Neural progenitor cell (in vitro differentiated cells): ENCODE measurements around the gene CYLD.

ENCODE experiments used
- EZH2 ChIP-seq: fragments of 200-600 bp; sonication (generic); IDR thresholded peaks from 2 replicates; pipeline ENCODE4 v1.6.1; 2017; ENCODE audit warnings: antibody characterized with exemption, mild to moderate bottlenecking, moderate library complexity
- TF ChIP-seq, protein P1 (sequence below): fragments of 200-600 bp; sonication (generic); IDR thresholded peaks from 2 replicates; pipeline ENCODE4 v1.5.1; 2017; ENCODE audit warnings: antibody characterized with exemption, mild to moderate bottlenecking

DNA sequence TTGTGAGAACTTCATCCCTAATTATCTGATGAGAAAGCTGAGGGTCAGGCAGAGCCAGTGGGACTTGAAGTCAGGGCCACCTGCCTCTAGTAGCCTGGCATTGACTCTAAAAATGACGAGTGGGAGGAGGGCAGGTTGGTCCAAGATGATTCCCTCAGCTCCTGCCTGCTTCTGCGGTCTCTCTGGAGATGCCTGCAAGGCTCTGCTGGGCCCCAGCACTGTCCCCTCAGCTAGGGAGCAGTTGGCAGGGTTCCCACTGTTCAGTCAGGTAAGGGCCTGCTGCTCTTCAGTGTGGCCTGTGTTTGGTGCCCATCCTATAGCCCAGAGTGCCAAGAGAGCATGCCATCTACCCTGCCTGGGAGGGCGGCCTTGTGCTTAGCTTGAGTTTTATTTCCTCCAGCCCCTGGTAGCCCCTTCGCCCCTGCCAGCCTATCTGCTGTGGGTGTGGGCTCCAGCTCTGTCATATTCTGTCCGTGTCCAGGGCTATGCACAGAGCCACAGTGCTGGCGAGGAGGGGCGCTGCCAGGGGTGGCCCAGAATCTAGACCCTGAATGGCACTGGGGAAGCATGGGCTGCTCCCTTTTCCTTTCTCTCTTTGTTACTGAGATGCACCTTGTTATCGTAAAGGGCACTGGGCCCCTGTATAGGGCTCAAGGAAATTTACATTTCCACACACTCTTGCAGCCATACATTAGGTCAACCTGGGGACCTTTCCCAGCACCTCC is 68.5 kb downstream of the CYLD start:
- no peak for TF ChIP-seq EZH2
- TF ChIP-seq, protein P1, sequence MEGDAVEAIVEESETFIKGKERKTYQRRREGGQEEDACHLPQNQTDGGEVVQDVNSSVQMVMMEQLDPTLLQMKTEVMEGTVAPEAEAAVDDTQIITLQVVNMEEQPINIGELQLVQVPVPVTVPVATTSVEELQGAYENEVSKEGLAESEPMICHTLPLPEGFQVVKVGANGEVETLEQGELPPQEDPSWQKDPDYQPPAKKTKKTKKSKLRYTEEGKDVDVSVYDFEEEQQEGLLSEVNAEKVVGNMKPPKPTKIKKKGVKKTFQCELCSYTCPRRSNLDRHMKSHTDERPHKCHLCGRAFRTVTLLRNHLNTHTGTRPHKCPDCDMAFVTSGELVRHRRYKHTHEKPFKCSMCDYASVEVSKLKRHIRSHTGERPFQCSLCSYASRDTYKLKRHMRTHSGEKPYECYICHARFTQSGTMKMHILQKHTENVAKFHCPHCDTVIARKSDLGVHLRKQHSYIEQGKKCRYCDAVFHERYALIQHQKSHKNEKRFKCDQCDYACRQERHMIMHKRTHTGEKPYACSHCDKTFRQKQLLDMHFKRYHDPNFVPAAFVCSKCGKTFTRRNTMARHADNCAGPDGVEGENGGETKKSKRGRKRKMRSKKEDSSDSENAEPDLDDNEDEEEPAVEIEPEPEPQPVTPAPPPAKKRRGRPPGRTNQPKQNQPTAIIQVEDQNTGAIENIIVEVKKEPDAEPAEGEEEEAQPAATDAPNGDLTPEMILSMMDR, result no peak
